HG03064 (cell line): ENCODE data around the gene PURB.
"Not testable (repeated sequence)": the region's sequence is repeated elsewhere in the genome, so short reads cannot be mapped to it uniquely, and the experiment has no call there.

Experiments
- ATAC-seq: cut with Tn5 transposase; IDR thresholded peaks from one replicate; pipeline ENCODE4 v1.9.1; 2021; ENCODE audit warnings: low read depth; ENCODE audit not compliant: unreplicated experiment

Gene PURB

DNA sequence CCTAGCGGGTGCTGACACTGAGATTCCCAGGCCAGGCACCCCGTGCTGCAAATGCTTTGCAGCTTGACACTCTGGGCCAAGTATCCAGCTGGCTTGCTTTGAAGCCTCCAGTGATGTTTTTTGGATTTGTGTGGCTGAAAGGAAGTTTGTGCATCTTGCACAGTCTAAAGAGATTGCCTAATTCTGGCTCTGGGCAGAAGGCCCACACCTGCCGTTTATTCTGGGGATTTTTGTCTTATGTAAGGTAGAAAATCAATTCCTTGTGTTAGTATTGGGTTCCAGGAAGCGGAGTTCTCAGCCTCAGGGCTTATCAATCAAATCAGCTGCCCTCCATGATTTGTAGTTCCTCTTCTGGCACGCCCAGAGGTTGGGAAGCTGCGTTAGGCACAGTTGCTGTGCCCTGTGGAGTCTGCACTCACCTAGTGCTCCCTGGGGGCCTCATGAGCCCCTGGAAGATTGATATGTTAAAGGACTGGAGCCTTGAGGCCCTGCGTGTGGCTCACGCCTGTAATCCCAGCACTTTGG lies 8.4 kb upstream of the PURB start:
- ATAC-seq: no peak

DNA sequence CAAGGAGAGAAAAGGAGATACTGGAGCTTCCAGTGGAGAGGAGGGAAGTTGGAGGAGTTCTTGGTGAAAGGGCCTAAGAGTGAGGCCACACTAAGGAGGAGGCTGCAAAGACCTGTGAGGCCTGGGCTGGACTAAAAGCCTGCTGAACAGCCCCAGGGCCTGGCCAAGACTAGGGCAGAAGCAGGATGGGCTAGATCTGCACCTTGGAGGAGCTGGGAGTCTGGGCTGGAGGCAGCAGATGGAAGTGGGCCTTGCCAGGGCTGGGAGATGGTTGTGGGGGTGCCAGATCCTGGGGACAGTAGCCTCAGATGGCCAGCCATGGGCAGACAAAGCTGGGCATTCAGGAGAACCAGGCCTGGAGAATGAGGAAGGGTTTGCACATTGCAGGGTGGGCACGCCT lies 6.5 kb upstream of the PURB start:
- ATAC-seq: no peak

DNA sequence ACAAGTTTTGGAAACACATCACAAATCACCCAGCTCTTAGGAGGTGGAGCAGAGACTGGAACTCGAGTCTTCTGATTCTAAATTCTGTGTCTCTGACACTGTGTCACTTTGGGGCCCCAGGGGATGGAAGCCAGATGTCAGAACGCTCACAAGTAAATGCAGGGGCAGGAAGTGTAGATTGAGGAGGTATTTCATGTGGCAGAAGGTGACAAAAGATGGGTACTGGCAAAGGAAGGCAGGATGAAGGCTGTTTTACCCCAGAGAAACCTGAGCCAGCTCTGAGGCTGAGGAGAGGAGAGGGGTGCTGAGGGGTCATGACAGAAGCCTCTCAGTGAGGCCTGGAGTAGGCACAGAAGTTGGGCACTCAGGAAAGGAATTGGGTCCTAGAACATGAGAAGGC lies 6.0 kb upstream of the PURB start:
- no peak for ATAC-seq

DNA sequence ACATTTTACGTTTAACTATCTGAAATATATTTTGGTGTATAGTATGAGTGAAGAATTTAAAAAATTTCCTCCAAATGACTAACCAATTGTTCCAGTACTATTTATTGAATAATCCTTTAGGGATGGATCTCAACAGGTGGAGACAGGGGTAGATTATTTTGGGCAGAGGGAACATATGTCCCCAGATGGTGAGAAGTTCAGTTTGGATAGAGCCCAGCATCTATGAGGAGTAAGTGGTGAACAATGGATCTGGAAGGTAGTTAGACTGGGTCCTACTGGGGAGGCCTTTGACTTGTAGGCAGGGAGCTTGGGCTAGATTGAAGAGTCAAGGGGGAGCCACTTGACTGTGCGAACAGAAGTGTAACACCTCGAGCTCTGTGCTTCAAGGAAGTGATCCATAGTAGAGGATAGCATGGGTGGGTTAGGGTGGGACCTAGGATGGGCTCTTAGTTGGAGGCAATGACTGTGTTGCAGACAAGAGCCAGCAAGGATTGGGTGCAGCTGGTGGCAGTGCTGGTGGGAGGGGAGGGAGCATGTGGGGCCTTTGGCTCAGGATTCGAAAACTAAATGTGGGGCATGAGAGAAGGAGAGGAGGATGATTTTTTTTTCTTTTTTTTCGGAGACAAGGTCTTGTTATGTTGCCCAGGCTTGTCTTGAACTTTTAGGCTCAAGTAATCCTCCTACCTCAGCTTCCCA lies 3.9 kb upstream of the PURB start:
- no peak for ATAC-seq

- no peak for ATAC-seq
These were observed 2.0 kb upstream of the PURB start for GRCh38 chr7:44887293-44887692.

- peak; percentile 23 for ATAC-seq
These were observed 523 bp downstream of the PURB start for GRCh38 chr7:44884621-44885393.

GRCh38 chr7:44883961-44884620 lies 1.2 kb downstream of the PURB start:
- ATAC-seq: no peak

- ATAC-seq: no peak
These were observed 2.4 kb downstream of the PURB start for GRCh38 chr7:44882899-44883298.

DNA sequence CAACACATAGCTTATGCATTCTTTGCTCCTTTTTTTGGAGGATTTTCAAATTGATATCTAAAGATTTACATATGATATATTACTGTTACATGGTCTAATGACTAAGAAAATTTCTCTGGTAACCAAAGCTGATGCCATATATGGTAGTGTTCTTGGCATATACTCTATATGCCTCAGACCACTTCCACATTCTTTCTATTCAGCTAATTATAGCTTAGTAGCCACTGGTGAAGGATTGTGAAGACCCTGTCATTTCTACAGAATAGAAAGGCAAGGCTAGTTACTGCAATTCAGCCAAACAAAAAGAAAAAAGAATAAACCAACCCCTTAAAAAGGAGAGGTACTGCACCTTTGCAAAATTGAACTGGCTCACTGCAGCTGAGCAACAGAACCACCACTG lies 3.7 kb downstream of the PURB start:
- ATAC-seq: no peak

DNA sequence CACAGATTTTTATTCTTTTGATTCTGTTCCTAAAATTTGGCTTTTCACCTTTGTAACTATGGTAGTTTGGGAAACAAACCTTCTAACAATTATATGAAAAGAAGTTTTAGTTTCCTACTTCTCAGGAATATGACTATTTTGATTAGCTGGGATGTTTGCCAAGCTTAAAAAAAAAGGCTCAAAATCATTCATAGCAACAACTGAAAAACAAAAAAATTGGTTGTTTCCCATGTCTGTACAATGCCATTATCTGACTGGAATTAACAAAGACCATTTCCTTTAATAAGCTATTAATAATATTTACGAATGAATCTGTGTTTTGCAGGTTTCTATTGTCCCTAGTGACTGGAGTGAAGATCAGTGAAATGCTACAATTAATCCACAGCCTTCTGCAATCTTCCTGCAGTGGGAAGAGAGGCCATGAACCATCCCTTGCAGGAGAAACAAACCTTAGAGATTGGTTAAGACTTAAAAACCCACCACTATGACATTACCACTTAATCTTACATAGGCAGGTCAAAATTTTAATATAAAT lies 4.2 kb downstream of the PURB start:
- no peak for ATAC-seq

DNA sequence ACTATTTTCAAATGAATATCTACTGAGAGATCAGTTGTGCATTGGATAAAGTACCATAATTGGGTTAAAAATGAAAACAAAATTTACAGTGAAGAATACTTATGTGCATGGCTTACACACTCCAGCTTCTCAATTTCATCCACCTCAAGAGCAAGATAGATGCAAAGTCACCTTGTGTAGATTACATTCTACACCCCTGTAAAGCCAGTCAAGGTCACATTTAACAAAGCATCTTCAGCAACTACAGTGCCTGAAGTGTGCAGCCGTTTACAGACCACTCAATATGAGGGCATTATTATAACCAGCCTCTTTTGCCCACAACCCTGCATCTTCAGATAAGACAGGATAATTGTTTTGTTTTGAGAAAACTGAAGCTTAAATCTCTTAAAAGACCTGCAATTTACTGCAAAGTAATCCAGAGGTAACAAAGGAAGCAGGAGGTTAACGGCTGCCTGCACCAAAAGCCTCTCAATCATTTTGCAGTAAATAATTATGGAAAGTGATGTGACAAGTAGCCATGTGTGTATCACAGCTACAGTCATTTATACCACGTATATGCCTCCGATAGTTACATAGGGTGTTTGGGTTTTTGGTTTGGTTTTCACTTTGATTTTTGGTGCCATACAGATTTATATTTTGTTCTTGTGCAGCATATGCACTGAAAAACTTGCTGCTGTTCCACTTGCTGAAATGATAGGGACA lies 4.9 kb downstream of the PURB start:
- no peak for ATAC-seq

GRCh38 chr7:44876393-44876792 lies 8.9 kb downstream of the PURB start:
- no peak for ATAC-seq

DNA sequence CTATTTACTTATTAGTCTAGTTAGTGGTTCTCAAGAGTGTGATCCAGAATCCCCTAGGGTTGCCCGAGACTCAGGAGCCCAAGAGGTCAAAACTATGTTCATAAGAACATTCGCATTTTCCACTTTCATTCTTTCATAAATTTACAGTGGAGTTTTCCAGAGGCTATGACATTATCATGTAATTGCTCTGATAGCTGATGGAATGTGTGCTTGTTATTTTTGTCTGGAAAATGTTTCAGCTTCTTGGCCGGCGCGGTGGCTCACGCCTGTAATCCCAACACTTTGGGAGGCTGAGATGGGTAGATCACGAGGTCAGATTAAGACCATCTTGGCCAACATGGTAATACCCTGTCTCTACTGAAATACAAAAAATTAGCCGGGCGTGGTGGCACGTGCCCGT lies 10.1 kb downstream of the PURB start:
- ATAC-seq: no peak

- no peak for ATAC-seq
These were observed 12.5 kb downstream of the PURB start for GRCh38 chr7:44872787-44873186.

DNA sequence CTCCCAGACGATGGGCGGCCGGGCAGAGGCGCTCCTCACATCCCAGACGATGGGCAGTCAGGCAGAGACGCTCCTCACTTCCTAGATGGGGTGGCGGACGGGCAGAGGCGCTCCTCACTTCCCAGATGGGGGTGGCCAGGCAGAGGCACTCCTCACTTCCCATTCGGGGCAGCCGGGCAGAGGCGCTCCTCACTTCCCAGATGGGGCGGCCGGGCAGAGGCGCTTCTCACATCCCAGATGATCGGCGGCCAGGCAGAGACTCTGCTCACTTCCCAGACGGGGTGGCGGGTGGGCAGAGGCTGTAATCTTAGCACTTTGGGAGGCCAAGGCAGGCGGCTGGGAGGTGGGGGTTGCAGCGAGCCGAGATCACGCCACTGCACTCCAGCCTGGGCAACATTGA lies 13.4 kb downstream of the PURB start:
- not testable (repeated sequence) for ATAC-seq

DNA sequence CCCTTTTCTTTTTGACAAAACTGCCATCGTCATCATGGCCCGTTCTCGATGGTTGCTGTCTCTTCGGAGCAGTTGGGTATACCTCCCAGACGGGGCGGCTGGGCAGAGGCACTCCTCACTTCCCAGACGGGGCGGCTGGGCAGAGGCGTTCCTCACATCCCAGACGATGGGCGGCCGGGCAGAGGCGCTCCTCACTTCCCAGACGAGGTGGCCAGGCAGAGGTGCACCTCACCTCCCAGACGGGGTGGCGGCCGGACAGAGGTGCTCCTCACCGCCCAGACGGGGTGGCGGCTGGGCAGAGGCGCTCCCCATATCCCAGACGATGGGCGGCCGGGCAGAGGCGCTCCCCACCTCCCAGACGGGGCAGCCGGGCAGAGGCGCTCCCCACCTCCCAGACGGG lies 14.6 kb downstream of the PURB start:
- not testable (repeated sequence) for ATAC-seq

DNA sequence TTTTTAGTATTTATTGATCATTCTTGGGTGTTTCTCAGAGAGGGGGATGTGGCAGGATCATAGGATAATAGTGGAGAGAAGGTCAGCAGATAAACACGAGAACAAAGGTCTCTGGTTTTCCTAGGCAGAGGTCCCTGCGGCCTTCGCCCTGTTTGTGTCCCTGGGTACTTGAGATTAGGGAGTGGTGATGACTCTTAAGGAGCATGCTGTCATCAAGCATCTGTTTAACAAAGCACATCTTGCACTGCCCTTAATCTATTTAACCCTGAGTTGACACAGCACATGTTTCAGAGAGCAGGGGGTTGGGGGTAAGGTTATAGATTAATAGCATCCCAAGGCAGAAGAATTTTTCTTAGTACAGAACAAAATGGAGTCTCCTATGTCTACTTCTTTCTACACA lies 15.0 kb downstream of the PURB start:
- ATAC-seq: not testable (repeated sequence)

DNA sequence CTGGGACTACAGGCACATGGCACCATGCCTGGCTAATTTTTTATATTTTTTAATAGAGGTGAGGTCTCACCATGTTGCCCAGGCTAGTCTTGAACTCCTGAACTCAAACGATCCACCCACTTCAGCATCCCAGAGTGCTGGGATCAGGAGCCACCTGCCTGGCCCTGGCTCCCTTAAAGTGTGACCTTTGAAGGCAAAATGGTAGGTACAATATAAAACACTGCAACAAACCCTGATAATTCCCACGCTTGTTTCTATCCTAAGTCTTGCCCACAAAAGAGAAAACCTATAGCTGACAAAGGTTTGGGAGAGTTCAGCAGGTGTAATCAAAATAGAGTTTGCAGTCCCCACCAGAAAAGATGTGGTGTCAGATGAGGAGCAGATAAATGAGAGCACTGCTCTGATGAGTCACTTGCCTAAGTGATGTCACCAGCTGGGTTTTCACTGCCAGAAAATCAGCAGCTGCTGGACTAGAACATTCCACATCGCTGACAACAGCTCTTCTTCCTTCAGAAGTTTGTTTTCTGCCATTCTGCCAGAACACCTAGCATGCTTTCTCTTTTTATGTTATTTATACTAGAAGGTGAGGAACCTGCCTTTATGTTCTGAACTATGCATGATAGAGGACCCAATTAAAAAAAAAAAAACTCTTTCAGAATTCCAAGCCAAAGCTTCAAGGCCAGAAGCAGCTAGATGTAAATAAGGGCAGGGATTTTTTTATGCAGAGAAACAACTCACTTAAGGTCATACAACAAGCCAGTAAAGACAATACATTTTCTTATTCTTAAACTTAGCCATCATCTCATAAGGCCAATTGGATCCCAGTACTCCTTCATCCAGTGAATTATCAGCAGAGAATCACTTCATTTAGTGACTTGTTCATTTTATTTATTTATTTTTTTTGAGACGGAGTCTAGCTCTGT lies 18.0 kb downstream of the PURB start:
- ATAC-seq: no peak

DNA sequence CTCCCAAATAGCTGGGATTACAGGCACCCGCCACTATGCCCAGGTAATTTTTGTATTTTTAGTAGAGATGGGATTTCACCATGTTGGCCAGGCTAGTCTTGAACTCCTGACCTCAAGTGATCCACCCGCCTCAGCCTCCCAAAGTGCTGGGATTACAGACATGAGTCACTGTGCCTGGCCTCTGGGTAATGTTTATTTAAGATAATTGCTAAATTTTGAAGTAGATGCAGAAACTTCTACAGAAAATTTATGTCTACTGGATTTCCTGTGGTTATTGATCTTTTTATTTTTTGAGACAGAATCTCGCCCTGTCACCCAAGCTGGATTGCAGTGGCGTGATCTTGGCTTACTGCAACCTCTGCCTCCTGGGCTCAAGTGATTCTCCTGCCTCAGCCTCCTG lies 23.4 kb downstream of the PURB start:
- not testable (repeated sequence) for ATAC-seq

- ATAC-seq: no peak
These were observed 27.2 kb downstream of the PURB start for GRCh38 chr7:44858161-44858560.
